GM12892 (cell line): ENCODE measurements around the gene GREB1L.

Experiments used
- POLR2A ChIP-seq: IDR thresholded peaks from 2 replicates; pipeline ENCODE4 v1.6.1; 2011; ENCODE audit warnings: low read depth, low read length, control low read depth
- TAF1 ChIP-seq: IDR thresholded peaks from 2 replicates; pipeline ENCODE4 v1.6.1; 2011; ENCODE audit warnings: low read depth, mild to moderate bottlenecking, control low read depth, low read length, borderline replicate concordance

- TF ChIP-seq TAF1 (no peak), POLR2A (no peak)
Observed at GRCh38 chr18:21254576-21254975, 12.5 kb downstream of the GREB1L start.
